GM12891 (cell line): ENCODE results near the gene VPS11.

Experiments used
- POLR2A ChIP-seq: IDR thresholded peaks from 2 replicates; pipeline ENCODE4 v1.6.1; 2011; ENCODE audit warnings: low read depth, low read length, control low read depth
- POLR2AphosphoS5 ChIP-seq: IDR thresholded peaks from 2 replicates; pipeline ENCODE4 v1.6.1; 2011; ENCODE audit warnings: low read depth, low read length, control low read depth

- no peak for TF ChIP-seq POLR2AphosphoS5
- no peak for TF ChIP-seq POLR2A
Observed at GRCh38 chr11:119118946-119119345, 51.3 kb downstream of the VPS11 start.
